Endometrial microvascular endothelial cells (primary cell): ENCODE data around the gene DNAJB6. TPM values are rescaled to one million over a fixed set of nuclear protein-coding genes. Genes with fewer than 3 reads are reported as not detected.

Experiments
- in situ Hi-C: cut with HindIII; loops from 2 replicates; pipeline ENCODE4 v1.10.0; 2017; ENCODE audit warnings: low sequenced_read_pairs, low pct_unique_long_range_greater_than_20kb; ENCODE audit errors: inconsistent ontology term
- total RNA-seq: library from RNA; depleted of rRNA; stranded (reverse); fragments of >200 nt; gene quantifications from one replicate; pipeline ENCODE4 v1.2.3, GENCODE V29; 2015; ENCODE audit errors: inconsistent ontology term

DNAJB6 gene
- total RNA-seq, 1 donor from 2014 or later: 132 TPM

- in situ Hi-C loops: no loop called here
These were observed 96.3 kb downstream of the DNAJB6 start for GRCh38 chr7:157432957-157433576.

GRCh38 chr7:157433628-157434027 is 96.8 kb downstream of the DNAJB6 start:
- in situ Hi-C loops: no loop called here

- in situ Hi-C loops: no loop called here
These were observed 97.4 kb downstream of the DNAJB6 start for GRCh38 chr7:157434231-157434630.

GRCh38 chr7:157434701-157435100 is 97.9 kb downstream of the DNAJB6 start:
- in situ Hi-C loops: no loop called here

- in situ Hi-C loops: no loop called here
These were observed 99.3 kb downstream of the DNAJB6 start for GRCh38 chr7:157436076-157436475.

- in situ Hi-C loops: no loop called here
These were observed 100.1 kb downstream of the DNAJB6 start for GRCh38 chr7:157436763-157437480.

GRCh38 chr7:157437519-157438061 is 100.8 kb downstream of the DNAJB6 start:
- in situ Hi-C loops: no loop called here

- in situ Hi-C loops: no loop called here
These were observed 101.6 kb downstream of the DNAJB6 start for GRCh38 chr7:157438121-157439025.

GRCh38 chr7:157439149-157439548 is 102.3 kb downstream of the DNAJB6 start:
- in situ Hi-C loops: no loop called here

GRCh38 chr7:157439761-157440160 is 103.0 kb downstream of the DNAJB6 start:
- in situ Hi-C loops: no loop called here

- in situ Hi-C loops: no loop called here
These were observed 103.7 kb downstream of the DNAJB6 start for GRCh38 chr7:157440346-157441022.

- in situ Hi-C loops: no loop called here
These were observed 104.2 kb downstream of the DNAJB6 start for GRCh38 chr7:157441023-157441399.

GRCh38 chr7:157442456-157442855 is 105.7 kb downstream of the DNAJB6 start:
- in situ Hi-C loops: no loop called here

- in situ Hi-C loops: no loop called here
These were observed 106.4 kb downstream of the DNAJB6 start for GRCh38 chr7:157442993-157443831.

GRCh38 chr7:157444011-157444842 is 107.4 kb downstream of the DNAJB6 start:
- in situ Hi-C loops: no loop called here

GRCh38 chr7:157444843-157445135 is 108.0 kb downstream of the DNAJB6 start:
- in situ Hi-C loops: no loop called here

- in situ Hi-C loops: no loop called here
These were observed 108.6 kb downstream of the DNAJB6 start for GRCh38 chr7:157445246-157445955.
